Fibroblast of villous mesenchyme (primary cell): ENCODE measurements around the gene GALK2. TPM values are rescaled to one million over a fixed set of nuclear protein-coding genes. Genes with fewer than 3 reads are reported as not detected.

Experiments used
- DNase-seq: peaks from one replicate; pipeline ENCODE4 v3.0.0-alpha.2; 2010; ENCODE audit warnings: low read depth
- H3K4me3 ChIP-seq: 2 replicates; pipeline ENCODE4 v1.5.1; 2011; ENCODE audit warnings: low read depth, mild to moderate bottlenecking, low read length
- total RNA-seq: library from RNA; depleted of rRNA; stranded (reverse); fragments of >200 nt; gene quantifications from 2 replicates; pipeline ENCODE4 v1.2.3, GENCODE V29; 2012
- TF ChIP-seq, protein P1 (sequence below): IDR thresholded peaks from 2 replicates; pipeline ENCODE4 v1.5.1; 2012; ENCODE audit warnings: low read depth, mild to moderate bottlenecking, low read length; ENCODE audit not compliant: insufficient read depth

GALK2 gene
- total RNA-seq, 1 donor: 58.7 TPM

DNA sequence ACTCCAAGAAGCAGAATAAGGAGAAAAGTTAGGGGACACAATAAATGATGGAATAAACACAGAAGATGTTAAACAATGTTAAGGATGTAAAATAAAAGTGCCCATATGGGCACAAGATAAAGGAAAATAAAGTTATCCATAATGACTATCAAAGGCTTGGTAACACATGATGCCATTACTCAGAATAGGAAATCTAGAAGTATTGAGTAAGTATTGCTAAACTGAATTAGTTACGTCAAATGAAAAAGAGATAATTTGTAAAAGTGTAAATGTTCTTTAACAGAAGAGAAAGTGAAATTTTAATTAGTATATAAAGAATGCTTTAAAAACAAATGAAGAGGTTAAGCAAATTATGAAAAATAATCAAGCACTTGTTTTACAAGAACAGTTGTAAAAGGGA is 21.3 kb upstream of the GALK2 start:
- no peak overlapping the region for H3K4me3 ChIP-seq
- TF ChIP-seq, protein P1, sequence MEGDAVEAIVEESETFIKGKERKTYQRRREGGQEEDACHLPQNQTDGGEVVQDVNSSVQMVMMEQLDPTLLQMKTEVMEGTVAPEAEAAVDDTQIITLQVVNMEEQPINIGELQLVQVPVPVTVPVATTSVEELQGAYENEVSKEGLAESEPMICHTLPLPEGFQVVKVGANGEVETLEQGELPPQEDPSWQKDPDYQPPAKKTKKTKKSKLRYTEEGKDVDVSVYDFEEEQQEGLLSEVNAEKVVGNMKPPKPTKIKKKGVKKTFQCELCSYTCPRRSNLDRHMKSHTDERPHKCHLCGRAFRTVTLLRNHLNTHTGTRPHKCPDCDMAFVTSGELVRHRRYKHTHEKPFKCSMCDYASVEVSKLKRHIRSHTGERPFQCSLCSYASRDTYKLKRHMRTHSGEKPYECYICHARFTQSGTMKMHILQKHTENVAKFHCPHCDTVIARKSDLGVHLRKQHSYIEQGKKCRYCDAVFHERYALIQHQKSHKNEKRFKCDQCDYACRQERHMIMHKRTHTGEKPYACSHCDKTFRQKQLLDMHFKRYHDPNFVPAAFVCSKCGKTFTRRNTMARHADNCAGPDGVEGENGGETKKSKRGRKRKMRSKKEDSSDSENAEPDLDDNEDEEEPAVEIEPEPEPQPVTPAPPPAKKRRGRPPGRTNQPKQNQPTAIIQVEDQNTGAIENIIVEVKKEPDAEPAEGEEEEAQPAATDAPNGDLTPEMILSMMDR: no peak
- no peak for DNase-seq

DNA sequence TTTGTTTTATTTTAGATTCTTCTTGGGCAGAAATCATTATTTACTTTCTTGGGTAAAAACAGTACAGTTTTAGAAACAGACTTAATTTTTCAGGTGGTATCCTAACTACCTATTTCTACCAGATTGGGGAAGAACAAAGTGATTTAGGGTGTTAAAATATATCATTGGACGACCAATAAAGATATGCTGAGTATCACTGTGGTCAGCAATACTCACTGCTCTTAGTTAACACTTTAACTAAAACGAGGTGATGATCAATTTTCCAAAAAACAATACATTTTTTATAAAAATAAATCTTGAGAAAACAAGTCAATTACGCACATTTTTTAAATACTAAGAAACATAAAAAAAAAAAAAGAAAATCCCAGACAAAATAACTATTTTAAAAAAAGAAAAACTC is 18.2 kb upstream of the GALK2 start:
- no peak overlapping the region for H3K4me3 ChIP-seq
- DNase-seq: no peak
- TF ChIP-seq, protein P1: no peak

DNA sequence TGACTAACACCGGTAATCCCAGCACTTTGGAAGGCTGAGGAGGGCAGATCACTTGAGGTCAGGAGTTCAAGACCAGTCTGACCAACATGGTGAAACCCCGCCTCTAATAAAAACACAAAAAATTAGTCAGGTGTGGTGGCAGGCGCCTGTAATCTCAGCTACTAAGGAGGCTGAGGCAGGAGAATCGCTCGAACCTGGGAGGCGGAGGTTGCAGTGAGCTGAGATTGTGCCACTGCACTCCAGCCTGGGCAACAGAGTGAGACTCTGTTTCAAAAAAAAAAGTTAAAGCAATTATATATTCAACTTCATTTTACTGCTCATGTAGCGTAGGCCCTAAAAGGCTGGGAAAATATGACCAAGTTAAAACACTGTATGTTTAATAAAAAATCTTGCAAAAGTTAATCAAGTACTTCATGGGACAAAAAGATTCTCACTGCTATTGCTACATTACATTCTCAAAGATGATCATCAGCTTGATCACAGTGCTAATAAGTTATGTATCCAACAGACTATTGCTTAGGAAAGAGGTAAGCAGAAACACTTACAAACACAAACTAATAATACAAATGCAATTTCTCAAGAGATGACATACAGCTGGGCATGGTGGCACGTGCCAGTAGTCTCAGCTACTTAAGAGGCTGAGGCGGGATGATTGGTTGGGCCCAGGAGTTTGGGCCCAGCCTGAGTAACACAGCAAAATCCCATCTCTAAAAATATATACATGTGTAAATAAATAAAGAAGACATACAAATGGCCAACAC is 17.3 kb upstream of the GALK2 start:
- TF ChIP-seq, protein P1: no peak
- DNase-seq: no peak
- H3K4me3 ChIP-seq: no peak overlapping the region

DNA sequence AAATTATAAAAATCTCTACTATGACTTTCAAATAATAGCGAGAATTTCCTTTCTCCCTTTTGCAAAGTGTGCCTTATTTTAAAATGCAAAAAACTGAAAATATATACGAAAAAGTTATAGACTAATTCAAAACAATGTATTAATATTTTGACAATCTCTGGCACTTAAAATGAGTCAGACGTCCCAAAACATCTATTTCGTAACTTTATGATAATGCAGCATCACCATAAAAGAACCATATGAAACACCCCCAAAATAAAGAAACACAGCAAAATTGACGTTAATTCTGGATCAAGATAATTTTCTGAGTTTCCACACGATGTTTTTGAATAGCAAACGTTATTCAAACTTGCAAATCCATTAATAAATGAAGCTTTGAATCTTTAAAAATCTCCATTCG is 15.7 kb upstream of the GALK2 start:
- TF ChIP-seq, protein P1: no peak
- peak; percentile 31 for DNase-seq
- peak overlapping the region; percentile 98 for H3K4me3 ChIP-seq

DNA sequence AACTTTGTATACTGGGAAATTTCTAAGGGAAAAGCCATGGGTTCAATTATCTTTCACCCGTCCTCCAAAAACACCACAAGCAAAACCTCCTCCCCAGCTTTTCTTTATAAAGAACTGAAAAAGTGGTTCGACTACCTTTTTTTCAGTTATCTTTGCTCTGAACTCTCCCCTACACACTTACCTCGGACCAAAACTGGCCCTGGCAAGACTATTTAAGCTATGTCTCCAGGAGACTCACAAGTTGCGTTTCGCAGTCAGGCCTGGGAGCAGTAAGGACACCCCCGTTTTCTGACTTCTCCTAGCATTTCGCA is 15.3 kb upstream of the GALK2 start:
- no peak for DNase-seq
- H3K4me3 ChIP-seq: peak overlapping the region; percentile 98
- TF ChIP-seq, protein P1: no peak

DNA sequence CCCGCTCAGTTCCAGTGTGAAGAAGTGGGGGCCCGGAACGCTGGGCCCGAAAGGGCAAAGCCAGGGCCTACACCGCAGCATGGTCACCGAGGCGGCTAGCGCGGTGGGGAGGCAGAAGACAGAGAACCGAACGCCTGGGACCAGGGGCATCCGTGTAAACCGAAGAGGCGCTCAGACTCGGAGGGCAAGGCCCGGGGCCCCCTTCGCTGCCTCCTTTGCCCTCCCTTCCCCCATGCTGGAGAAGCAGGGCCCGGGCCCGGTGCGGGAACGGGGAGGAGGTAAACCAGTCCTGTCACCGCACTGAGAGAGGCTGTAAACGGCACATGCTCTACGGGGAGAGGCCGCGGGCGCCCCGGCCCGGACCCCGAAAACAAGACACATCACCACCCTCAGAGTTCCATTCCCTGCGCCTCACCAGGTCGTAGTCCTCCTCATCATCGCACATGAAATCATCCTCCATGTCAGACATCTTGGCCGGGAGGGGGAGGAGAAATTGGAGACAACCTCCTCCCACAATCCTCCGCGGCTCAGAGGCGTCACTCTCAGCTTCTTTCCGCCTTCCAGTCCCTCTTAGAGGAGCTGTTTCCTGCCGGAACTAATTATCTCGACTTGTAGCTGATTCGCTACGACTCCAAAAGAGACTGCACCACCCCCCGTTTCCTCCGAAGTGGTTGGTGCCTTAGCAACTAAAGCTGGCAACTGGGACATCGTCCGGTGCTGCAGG is 14.8 kb upstream of the GALK2 start, which contains the start of gene COPS2:
Gene COPS2 (minus strand): TSS at position 490 of the 724 bp plus-strand sequence. CDS start 21 bp downstream, at position 469.
- TF ChIP-seq, protein P1: no peak
- peak within 1 kb of the TSS; percentile 98 for H3K4me3 ChIP-seq
- DNase-seq: peak; percentile 100
